ENCODE data around the gene LORICRIN.
"Not testable (repeated sequence)": the region's sequence is repeated elsewhere in the genome, so short reads cannot be mapped to it uniquely, and the experiment has no call there.

The LORICRIN gene

GRCh38 chr1:153259387-153259786, at the start of gene LORICRIN:
Gene LORICRIN (plus strand): TSS chr1:153259687. CDS start chr1:153260950, 1,263 bp downstream.
- Histone ChIP-seq H3K27ac (ENCODE audit: low read depth in 2 of 2, low read length in 2 of 2) (no peak within 1 kb of the TSS), H3K27me3 (ENCODE audit: control insufficient read depth in 2 of 2, insufficient read depth in 2 of 2, low read length in 2 of 2) (peaks cover 23 to 31% of the 10 kb centered on the region in 2 donors), H3K9ac (ENCODE audit: low read depth in 1 of 2, low read length in 2 of 2) (no peak within 1 kb of the TSS), H3K4me3 (ENCODE audit: low read length in 2 of 2) (no peak within 1 kb of the TSS), H3K4me1 (ENCODE audit: control insufficient read depth in 2 of 2, insufficient read depth in 2 of 2, low read length in 2 of 2) (peaks cover 3 to 7% of the 10 kb centered on the region in 2 donors), H3K36me3 (ENCODE audit: control insufficient read depth in 2 of 2, insufficient read depth in 2 of 2, low read length in 2 of 2) (no peaks in the 10 kb centered on the region), H3K9me3 (ENCODE audit: control insufficient read depth in 2 of 2, low read length in 2 of 2) (no peaks in the 10 kb centered on the region)

- no peak overlapping the region for H3K4me3 ChIP-seq (ENCODE audit: low read length in 2 of 2)
- no peak overlapping the region for H3K9ac ChIP-seq (ENCODE audit: low read depth in 1 of 2, low read length in 2 of 2)
- peaks cover 0 to 4% of the 10 kb centered on the region in 2 donors for H3K27me3 ChIP-seq (ENCODE audit: control insufficient read depth in 2 of 2, insufficient read depth in 2 of 2, low read length in 2 of 2)
- no peaks in the 10 kb centered on the region for H3K4me1 ChIP-seq (ENCODE audit: control insufficient read depth in 2 of 2, insufficient read depth in 2 of 2, low read length in 2 of 2)
- H3K27ac ChIP-seq (ENCODE audit: low read depth in 2 of 2, low read length in 2 of 2), result no peak overlapping the region
- no peaks in the 10 kb centered on the region for H3K36me3 ChIP-seq (ENCODE audit: control insufficient read depth in 2 of 2, insufficient read depth in 2 of 2, low read length in 2 of 2)
- no peaks in the 10 kb centered on the region for H3K9me3 ChIP-seq (ENCODE audit: control insufficient read depth in 2 of 2, low read length in 2 of 2)
Measured at GRCh38 chr1:153210206-153210605, 49.3 kb upstream of the LORICRIN start.

GRCh38 chr1:153212201-153212600, 47.3 kb upstream of the LORICRIN start:
- Histone ChIP-seq H3K27me3 (ENCODE audit: control insufficient read depth in 2 of 2, insufficient read depth in 2 of 2, low read length in 2 of 2) (peaks cover 0 to 4% of the 10 kb centered on the region in 2 donors), H3K9me3 (ENCODE audit: control insufficient read depth in 2 of 2, low read length in 2 of 2) (no peaks in the 10 kb centered on the region), H3K4me1 (ENCODE audit: control insufficient read depth in 2 of 2, insufficient read depth in 2 of 2, low read length in 2 of 2) (no peaks in the 10 kb centered on the region), H3K36me3 (ENCODE audit: control insufficient read depth in 2 of 2, insufficient read depth in 2 of 2, low read length in 2 of 2) (no peaks in the 10 kb centered on the region), H3K4me3 (ENCODE audit: low read length in 2 of 2) (no peak overlapping the region), H3K27ac (ENCODE audit: low read depth in 2 of 2, low read length in 2 of 2) (no peak overlapping the region), H3K9ac (ENCODE audit: low read depth in 1 of 2, low read length in 2 of 2) (no peak overlapping the region)

GRCh38 chr1:153213519-153213918, 46.0 kb upstream of the LORICRIN start:
- Histone ChIP-seq H3K36me3 (ENCODE audit: control insufficient read depth in 2 of 2, insufficient read depth in 2 of 2, low read length in 2 of 2) (no peaks in the 10 kb centered on the region), H3K27ac (ENCODE audit: low read depth in 2 of 2, low read length in 2 of 2) (no peak overlapping the region), H3K4me1 (ENCODE audit: control insufficient read depth in 2 of 2, insufficient read depth in 2 of 2, low read length in 2 of 2) (no peaks in the 10 kb centered on the region), H3K9ac (ENCODE audit: low read depth in 1 of 2, low read length in 2 of 2) (no peak overlapping the region), H3K9me3 (ENCODE audit: control insufficient read depth in 2 of 2, low read length in 2 of 2) (no peaks in the 10 kb centered on the region), H3K27me3 (ENCODE audit: control insufficient read depth in 2 of 2, insufficient read depth in 2 of 2, low read length in 2 of 2) (peaks cover 4% of the 10 kb centered on the region in 2 donors), H3K4me3 (ENCODE audit: low read length in 2 of 2) (no peak overlapping the region)

- Histone ChIP-seq H3K27me3 (ENCODE audit: control insufficient read depth in 2 of 2, insufficient read depth in 2 of 2, low read length in 2 of 2) (peaks cover 0 to 5% of the 10 kb centered on the region in 2 donors), H3K4me1 (ENCODE audit: control insufficient read depth in 2 of 2, insufficient read depth in 2 of 2, low read length in 2 of 2) (no peaks in the 10 kb centered on the region), H3K36me3 (ENCODE audit: control insufficient read depth in 2 of 2, insufficient read depth in 2 of 2, low read length in 2 of 2) (no peaks in the 10 kb centered on the region), H3K9ac (ENCODE audit: low read depth in 1 of 2, low read length in 2 of 2) (no peak within 1 kb of the TSS), H3K27ac (ENCODE audit: low read depth in 2 of 2, low read length in 2 of 2) (no peak within 1 kb of the TSS), H3K9me3 (ENCODE audit: control insufficient read depth in 2 of 2, low read length in 2 of 2) (no peaks in the 10 kb centered on the region), H3K4me3 (ENCODE audit: low read length in 2 of 2) (no peak within 1 kb of the TSS)
Measured at GRCh38 chr1:153217212-153217611, 42.3 kb upstream of the LORICRIN start, which contains the start of gene PRR9. Gene PRR9 (plus strand): TSS chr1:153217584. CDS start chr1:153218145, 561 bp downstream.

- no peaks in the 10 kb centered on the region for H3K9me3 ChIP-seq (ENCODE audit: control insufficient read depth in 2 of 2, low read length in 2 of 2)
- H3K36me3 ChIP-seq (ENCODE audit: control insufficient read depth in 2 of 2, insufficient read depth in 2 of 2, low read length in 2 of 2), result no peaks in the 10 kb centered on the region
- H3K27ac ChIP-seq (ENCODE audit: low read depth in 2 of 2, low read length in 2 of 2), result no peak overlapping the region
- H3K4me3 ChIP-seq (ENCODE audit: low read length in 2 of 2), result no peak overlapping the region
- H3K9ac ChIP-seq (ENCODE audit: low read depth in 1 of 2, low read length in 2 of 2), result no peak overlapping the region
- H3K4me1 ChIP-seq (ENCODE audit: control insufficient read depth in 2 of 2, insufficient read depth in 2 of 2, low read length in 2 of 2), result no peaks in the 10 kb centered on the region
- peaks cover 0 to 5% of the 10 kb centered on the region in 2 donors for H3K27me3 ChIP-seq (ENCODE audit: control insufficient read depth in 2 of 2, insufficient read depth in 2 of 2, low read length in 2 of 2)
Measured at GRCh38 chr1:153217744-153218416, 41.6 kb upstream of the LORICRIN start.

GRCh38 chr1:153220606-153221303, 38.7 kb upstream of the LORICRIN start:
- H3K27ac ChIP-seq (ENCODE audit: low read depth in 2 of 2, low read length in 2 of 2), result no peak overlapping the region
- no peaks in the 10 kb centered on the region for H3K9me3 ChIP-seq (ENCODE audit: control insufficient read depth in 2 of 2, low read length in 2 of 2)
- H3K4me1 ChIP-seq (ENCODE audit: control insufficient read depth in 2 of 2, insufficient read depth in 2 of 2, low read length in 2 of 2), result no peaks in the 10 kb centered on the region
- no peaks in the 10 kb centered on the region for H3K36me3 ChIP-seq (ENCODE audit: control insufficient read depth in 2 of 2, insufficient read depth in 2 of 2, low read length in 2 of 2)
- peaks cover 3 to 5% of the 10 kb centered on the region in 2 donors for H3K27me3 ChIP-seq (ENCODE audit: control insufficient read depth in 2 of 2, insufficient read depth in 2 of 2, low read length in 2 of 2)
- H3K4me3 ChIP-seq (ENCODE audit: low read length in 2 of 2), result no peak overlapping the region
- H3K9ac ChIP-seq (ENCODE audit: low read depth in 1 of 2, low read length in 2 of 2), result no peak overlapping the region

- H3K4me1 ChIP-seq (ENCODE audit: control insufficient read depth in 2 of 2, insufficient read depth in 2 of 2, low read length in 2 of 2); H3K9ac ChIP-seq (ENCODE audit: low read depth in 1 of 2, low read length in 2 of 2); H3K36me3 ChIP-seq (ENCODE audit: control insufficient read depth in 2 of 2, insufficient read depth in 2 of 2, low read length in 2 of 2); H3K27me3 ChIP-seq (ENCODE audit: control insufficient read depth in 2 of 2, insufficient read depth in 2 of 2, low read length in 2 of 2); H3K9me3 ChIP-seq (ENCODE audit: control insufficient read depth in 2 of 2, low read length in 2 of 2); H3K27ac ChIP-seq (ENCODE audit: low read depth in 2 of 2, low read length in 2 of 2); H3K4me3 ChIP-seq (ENCODE audit: low read length in 2 of 2): not testable (repeated sequence)
Measured at GRCh38 chr1:153223040-153223891, 36.2 kb upstream of the LORICRIN start.

GRCh38 chr1:153227810-153228209, 31.7 kb upstream of the LORICRIN start:
- Histone ChIP-seq H3K27me3 (ENCODE audit: control insufficient read depth in 2 of 2, insufficient read depth in 2 of 2, low read length in 2 of 2) (peaks cover 2 to 3% of the 10 kb centered on the region in 2 donors), H3K27ac (ENCODE audit: low read depth in 2 of 2, low read length in 2 of 2) (no peak overlapping the region)

GRCh38 chr1:153228491-153228890, 31.0 kb upstream of the LORICRIN start:
- Histone ChIP-seq H3K9me3 (ENCODE audit: control insufficient read depth in 2 of 2, low read length in 2 of 2) (no peaks in the 10 kb centered on the region), H3K4me1 (ENCODE audit: control insufficient read depth in 2 of 2, insufficient read depth in 2 of 2, low read length in 2 of 2) (peaks cover 0 to 8% of the 10 kb centered on the region in 2 donors), H3K4me3 (ENCODE audit: low read length in 2 of 2) (no peak overlapping the region), H3K9ac (ENCODE audit: low read depth in 1 of 2, low read length in 2 of 2) (no peak overlapping the region), H3K36me3 (ENCODE audit: control insufficient read depth in 2 of 2, insufficient read depth in 2 of 2, low read length in 2 of 2) (no peaks in the 10 kb centered on the region), H3K27me3 (ENCODE audit: control insufficient read depth in 2 of 2, insufficient read depth in 2 of 2, low read length in 2 of 2) (peaks cover 2 to 3% of the 10 kb centered on the region in 2 donors), H3K27ac (ENCODE audit: low read depth in 2 of 2, low read length in 2 of 2) (no peak overlapping the region)

More at GRCh38 chr1:153227810-153228209, 31.7 kb upstream of the LORICRIN start:
- H3K9me3 ChIP-seq (ENCODE audit: control insufficient read depth in 2 of 2, low read length in 2 of 2), result no peaks in the 10 kb centered on the region
- no peaks in the 10 kb centered on the region for H3K36me3 ChIP-seq (ENCODE audit: control insufficient read depth in 2 of 2, insufficient read depth in 2 of 2, low read length in 2 of 2)
- H3K9ac ChIP-seq (ENCODE audit: low read depth in 1 of 2, low read length in 2 of 2), result no peak overlapping the region
- peaks cover 0 to 8% of the 10 kb centered on the region in 2 donors for H3K4me1 ChIP-seq (ENCODE audit: control insufficient read depth in 2 of 2, insufficient read depth in 2 of 2, low read length in 2 of 2)
- H3K4me3 ChIP-seq (ENCODE audit: low read length in 2 of 2), result no peak overlapping the region

Data from mucosa of rectum (tissue), 2 donors.